ENCODE data around the gene WAC. TPM values are rescaled to one million over a fixed set of nuclear protein-coding genes. Genes with fewer than 3 reads are reported as not detected.

Gene WAC
- total and polyA plus RNA-seq, 2 of the 13 experiments (the other 11 are each of a cell fraction or from before 2014, with no cell fraction given): 69.1 to 96.2 TPM

GRCh38 chr10:28533571-28534304 is 820 bp downstream of the WAC start (continued):
- TF ChIP-seq, protein P1, sequence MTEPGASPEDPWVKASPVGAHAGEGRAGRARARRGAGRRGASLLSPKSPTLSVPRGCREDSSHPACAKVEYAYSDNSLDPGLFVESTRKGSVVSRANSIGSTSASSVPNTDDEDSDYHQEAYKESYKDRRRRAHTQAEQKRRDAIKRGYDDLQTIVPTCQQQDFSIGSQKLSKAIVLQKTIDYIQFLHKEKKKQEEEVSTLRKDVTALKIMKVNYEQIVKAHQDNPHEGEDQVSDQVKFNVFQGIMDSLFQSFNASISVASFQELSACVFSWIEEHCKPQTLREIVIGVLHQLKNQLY (CRISPR knock-in tag; IDR thresholded peaks at IDR 0.05): no peak
- TF ChIP-seq, protein P2, sequence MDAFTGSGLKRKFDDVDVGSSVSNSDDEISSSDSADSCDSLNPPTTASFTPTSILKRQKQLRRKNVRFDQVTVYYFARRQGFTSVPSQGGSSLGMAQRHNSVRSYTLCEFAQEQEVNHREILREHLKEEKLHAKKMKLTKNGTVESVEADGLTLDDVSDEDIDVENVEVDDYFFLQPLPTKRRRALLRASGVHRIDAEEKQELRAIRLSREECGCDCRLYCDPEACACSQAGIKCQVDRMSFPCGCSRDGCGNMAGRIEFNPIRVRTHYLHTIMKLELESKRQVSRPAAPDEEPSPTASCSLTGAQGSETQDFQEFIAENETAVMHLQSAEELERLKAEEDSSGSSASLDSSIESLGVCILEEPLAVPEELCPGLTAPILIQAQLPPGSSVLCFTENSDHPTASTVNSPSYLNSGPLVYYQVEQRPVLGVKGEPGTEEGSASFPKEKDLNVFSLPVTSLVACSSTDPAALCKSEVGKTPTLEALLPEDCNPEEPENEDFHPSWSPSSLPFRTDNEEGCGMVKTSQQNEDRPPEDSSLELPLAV (CRISPR knock-in tag; conservative IDR thresholded peaks at IDR 0.05; ENCODE audit: low read depth): no peak
- no peak for TF ChIP-seq ATF7-NPFF (CRISPR knock-in tag; IDR thresholded peaks at IDR 0.05; ENCODE audit: low read depth)
- TF ChIP-seq ZSCAN21 (CRISPR knock-in tag; IDR thresholded peaks at IDR 0.05; ENCODE audit: borderline replicate concordance): no peak; the same call in 1 of the 2 replicates
- TF ChIP-seq GMEB1 (CRISPR knock-in tag; IDR thresholded peaks at IDR 0.05; ENCODE audit: borderline replicate concordance): no peak
- no peak for TF ChIP-seq FOXO1 (CRISPR knock-in tag; IDR thresholded peaks at IDR 0.05)
- no peak for TF ChIP-seq ATRX (CRISPR knock-in tag; IDR thresholded peaks at IDR 0.05; ENCODE audit: borderline replicate concordance)
- no peak for TF ChIP-seq ZNF530 (CRISPR knock-in tag; IDR thresholded peaks at IDR 0.05; ENCODE audit: low read depth)
- no peak for TF ChIP-seq ZNF549 (CRISPR knock-in tag; IDR thresholded peaks at IDR 0.05)
- no peak for TF ChIP-seq ZMYM4 (CRISPR knock-in tag; IDR thresholded peaks at IDR 0.05)
- TF ChIP-seq PHF5A (CRISPR knock-in tag; IDR thresholded peaks at IDR 0.05; ENCODE audit: low read depth, unreplicated experiment): no peak
- no peak for TF ChIP-seq ZNF737 (CRISPR knock-in tag; IDR thresholded peaks at IDR 0.05; ENCODE audit: borderline replicate concordance)
- no peak; the same call in 1 of the 2 replicates for TF ChIP-seq SOX5 (CRISPR knock-in tag; IDR thresholded peaks at IDR 0.05; ENCODE audit: borderline replicate concordance)
- no peak for TF ChIP-seq RARA (CRISPR knock-in tag; IDR thresholded peaks at IDR 0.05)
- TF ChIP-seq, protein P3, sequence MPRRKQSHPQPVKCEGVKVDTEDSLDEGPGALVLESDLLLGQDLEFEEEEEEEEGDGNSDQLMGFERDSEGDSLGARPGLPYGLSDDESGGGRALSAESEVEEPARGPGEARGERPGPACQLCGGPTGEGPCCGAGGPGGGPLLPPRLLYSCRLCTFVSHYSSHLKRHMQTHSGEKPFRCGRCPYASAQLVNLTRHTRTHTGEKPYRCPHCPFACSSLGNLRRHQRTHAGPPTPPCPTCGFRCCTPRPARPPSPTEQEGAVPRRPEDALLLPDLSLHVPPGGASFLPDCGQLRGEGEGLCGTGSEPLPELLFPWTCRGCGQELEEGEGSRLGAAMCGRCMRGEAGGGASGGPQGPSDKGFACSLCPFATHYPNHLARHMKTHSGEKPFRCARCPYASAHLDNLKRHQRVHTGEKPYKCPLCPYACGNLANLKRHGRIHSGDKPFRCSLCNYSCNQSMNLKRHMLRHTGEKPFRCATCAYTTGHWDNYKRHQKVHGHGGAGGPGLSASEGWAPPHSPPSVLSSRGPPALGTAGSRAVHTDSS (CRISPR knock-in tag; conservative IDR thresholded peaks at IDR 0.05): no peak
- TF ChIP-seq CCAR2 (optimal IDR thresholded peaks at IDR 0.05; ENCODE audit: low read depth, low read length): no peak
- TF ChIP-seq ZFX (CRISPR knock-in tag; IDR thresholded peaks at IDR 0.05; ENCODE audit: low read depth): peak; percentile 98
- no peak for TF ChIP-seq CEBPB (IDR thresholded peaks at IDR 0.05; ENCODE audit: borderline replicate concordance, low read depth, low read length)
- TF ChIP-seq, protein P4, sequence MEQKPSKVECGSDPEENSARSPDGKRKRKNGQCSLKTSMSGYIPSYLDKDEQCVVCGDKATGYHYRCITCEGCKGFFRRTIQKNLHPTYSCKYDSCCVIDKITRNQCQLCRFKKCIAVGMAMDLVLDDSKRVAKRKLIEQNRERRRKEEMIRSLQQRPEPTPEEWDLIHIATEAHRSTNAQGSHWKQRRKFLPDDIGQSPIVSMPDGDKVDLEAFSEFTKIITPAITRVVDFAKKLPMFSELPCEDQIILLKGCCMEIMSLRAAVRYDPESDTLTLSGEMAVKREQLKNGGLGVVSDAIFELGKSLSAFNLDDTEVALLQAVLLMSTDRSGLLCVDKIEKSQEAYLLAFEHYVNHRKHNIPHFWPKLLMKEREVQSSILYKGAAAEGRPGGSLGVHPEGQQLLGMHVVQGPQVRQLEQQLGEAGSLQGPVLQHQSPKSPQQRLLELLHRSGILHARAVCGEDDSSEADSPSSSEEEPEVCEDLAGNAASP (CRISPR knock-in tag; IDR thresholded peaks at IDR 0.05; ENCODE audit: borderline replicate concordance): no peak
- TF ChIP-seq FOXK1 (CRISPR knock-in tag; IDR thresholded peaks at IDR 0.05; ENCODE audit: borderline replicate concordance, low read depth): no peak; the same call in 1 of the 2 replicates
- TF ChIP-seq ZBTB7B (CRISPR knock-in tag; IDR thresholded peaks at IDR 0.05): no peak
